ACHN (cell line): ENCODE data around the gene RBP7.
"Not testable (repeated sequence)": the region's sequence is repeated elsewhere in the genome, so short reads cannot be mapped to it uniquely, and the experiment has no call there.

ENCODE experiments used
- DNase-seq: peaks from one replicate; pipeline ENCODE4 v3.0.0-alpha.2; 2015
- in situ Hi-C: cut with HindIII; loops from 2 replicates; pipeline ENCODE4 v1.10.0; 2017; ENCODE audit warnings: low sequenced_read_pairs, low pct_ligation_motif_present, low pct_unique_long_range_greater_than_20kb

The RBP7 gene

DNA sequence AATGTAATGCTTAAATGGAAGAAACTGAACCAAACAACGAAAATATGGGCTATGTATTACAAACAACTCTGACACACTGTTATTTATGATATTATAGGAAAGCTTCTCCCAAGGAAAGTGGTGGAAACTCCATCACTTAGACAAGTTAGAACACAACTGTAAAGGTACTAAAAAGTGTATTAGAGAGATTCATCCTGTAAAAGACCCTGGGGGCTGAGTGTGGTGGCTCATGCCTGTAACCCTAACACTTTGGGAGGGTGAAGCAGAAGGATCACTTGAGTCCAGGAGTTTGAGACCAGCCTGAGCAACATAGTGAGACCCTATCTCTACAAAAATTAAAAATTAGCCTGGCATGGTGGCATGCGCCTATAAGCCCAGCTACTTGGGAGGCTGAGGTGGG is 28.3 kb downstream of the RBP7 start:
- DNase-seq = no peak
- in situ Hi-C loops = no loop called here

DNA sequence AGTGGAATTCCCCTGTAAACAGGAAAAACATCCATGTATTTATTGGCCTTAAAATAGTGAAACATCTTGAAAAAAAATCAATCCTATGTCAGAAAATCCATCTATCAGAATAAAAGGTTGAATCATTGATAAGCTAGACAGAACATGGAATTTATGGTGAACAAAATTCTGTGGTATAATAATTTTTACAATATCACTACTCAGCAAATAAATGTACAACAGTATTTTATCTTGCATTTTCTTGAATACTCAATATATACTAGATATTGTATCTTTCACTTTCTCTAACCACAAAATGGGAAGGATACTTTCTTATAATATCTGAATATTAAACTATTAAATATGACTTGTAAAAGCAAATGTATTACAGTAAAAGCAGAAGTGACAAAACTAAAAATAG is 30.0 kb downstream of the RBP7 start:
- no peak for DNase-seq
- in situ Hi-C loops = no loop called here

DNA sequence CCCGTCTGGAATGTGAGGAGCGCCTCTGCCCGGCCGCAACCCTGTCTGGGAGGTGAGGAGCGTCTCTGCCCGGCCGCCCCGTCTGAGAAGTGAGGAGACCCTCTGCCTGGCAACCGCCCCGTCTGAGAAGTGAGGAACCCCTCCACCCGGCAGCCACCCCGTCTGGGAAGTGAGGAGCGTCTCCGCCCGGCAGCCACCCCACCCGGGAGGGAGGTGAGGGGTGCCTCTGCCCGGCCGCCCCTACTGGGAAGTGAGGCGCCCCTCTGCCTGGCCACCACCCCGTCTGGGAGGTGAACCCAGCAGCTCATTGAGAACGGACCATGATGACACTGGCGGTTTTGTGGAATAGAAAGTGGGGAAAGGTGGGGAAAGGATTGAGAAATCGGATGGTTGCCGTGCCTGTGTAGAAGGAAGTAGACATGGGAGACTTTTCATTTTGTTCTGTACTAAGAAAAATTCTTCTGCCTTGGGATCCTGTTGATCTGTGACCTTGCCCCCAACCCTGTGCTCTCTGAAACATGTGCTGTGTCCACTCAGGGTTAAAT is 32.0 kb downstream of the RBP7 start:
- DNase-seq, in situ Hi-C loops: not testable (repeated sequence)

DNA sequence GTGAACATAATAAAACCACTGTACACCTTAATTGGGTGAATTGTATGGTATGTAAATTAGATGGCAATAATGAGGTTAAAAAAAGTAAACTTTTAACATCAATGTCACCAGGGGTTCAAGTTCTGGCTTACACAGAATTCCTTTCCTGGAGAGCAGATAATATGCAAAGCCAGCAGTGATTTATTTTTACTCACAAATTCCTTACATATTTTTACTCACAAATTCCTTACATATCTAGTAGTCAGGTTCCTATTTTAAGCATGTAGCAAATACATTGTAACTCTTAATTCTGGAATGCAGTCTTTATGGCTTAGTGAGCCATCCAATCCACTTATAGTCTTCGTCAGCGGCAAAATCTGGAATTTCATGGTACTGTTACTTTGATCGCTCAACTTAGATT is 34.4 kb downstream of the RBP7 start:
- DNase-seq = peak; percentile 78
- in situ Hi-C loops = no loop called here

DNA sequence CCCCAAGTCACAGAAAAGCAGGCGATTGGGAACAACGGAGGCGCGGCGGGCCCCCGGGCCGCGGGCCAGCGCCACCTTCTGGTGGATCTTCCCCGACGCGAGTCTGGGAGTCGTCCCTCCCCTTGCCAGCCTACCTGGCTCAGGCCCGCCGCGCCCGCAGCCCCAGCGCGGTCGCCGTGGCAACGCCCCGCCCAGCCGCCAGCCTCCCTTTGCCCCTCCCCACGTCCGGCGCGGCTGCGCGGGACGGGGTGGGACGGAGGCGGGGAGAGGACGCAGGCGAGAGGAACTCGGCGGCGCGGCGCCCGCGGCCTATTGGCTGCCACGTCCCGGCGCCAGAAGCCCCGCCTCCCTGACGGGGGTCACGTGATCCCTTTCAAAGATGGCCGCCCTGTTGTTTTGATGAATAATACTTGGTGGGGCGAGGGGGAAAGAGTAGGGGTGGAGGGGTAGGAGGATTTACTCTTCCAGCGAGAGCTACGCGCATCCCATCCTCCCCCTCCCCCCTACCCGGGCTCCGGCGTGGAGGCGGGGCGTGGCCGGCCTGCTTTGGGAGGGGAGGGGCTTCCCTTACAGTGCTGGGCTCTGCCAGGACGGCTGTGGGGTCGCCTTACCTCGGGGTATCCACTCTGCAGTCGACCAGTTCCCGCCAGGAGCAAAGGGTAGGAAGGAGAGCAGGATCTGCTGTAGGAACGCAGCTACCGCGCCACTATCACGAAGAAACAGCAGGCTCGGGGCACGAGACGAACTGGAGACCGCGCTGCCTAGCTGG is 35.7 kb downstream of the RBP7 start, which contains the start of gene UBE4B:
TSS of gene UBE4B (plus strand) at position 369 of the 769 bp plus-strand sequence. CDS start 713 bp downstream, outside the sequence.
- peak; percentile 95 for DNase-seq
- in situ Hi-C loops = no loop called here

DNA sequence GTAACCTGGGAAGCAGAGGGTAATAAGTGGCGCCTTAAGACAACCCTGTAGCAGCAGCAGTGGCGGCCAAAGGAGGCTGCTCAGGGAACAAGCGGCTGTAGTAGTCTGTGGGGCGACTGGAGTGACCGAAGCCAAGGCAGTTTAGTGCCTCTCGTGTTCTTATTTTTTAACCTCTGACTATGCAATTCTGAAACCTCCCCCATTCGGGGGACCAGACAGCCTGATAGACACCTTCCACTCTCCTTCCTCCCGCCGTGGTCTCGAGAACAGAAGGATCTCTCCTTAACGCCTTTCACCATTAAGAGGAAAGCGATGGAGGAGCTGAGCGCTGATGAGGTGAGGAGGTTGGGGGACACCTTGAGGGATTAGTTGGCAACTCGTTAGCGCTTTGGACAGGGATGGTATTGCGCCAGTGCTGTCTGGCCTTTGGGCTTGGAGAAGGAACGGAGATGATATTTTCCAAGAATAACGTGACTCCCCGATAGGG is 36.4 kb downstream of the RBP7 start:
- in situ Hi-C loops = no loop called here

DNA sequence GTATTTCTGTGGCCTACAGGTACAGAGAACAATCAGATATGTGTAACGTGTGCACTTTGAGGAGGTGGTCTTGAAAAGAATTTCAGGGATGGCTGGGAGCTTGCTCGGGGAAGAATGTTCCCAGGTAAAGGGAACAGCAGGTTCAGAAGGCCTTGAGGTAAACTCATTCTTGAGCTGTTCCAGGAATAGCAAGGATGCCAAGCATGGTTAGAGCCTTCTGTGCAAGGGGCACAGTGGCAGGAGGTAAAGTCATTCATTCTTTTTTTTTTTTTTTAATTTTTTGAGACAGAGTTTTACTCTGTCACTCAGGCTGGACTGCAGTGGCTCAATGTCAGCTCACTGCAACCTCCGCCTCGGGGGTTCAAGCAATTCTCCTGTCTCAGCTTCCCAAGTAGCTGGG is 45.7 kb downstream of the RBP7 start:
- no peak for DNase-seq
- in situ Hi-C loops = no loop called here

More for the DNA sequence above, 36.4 kb downstream of the RBP7 start:
- peak; percentile 56 for DNase-seq

DNA sequence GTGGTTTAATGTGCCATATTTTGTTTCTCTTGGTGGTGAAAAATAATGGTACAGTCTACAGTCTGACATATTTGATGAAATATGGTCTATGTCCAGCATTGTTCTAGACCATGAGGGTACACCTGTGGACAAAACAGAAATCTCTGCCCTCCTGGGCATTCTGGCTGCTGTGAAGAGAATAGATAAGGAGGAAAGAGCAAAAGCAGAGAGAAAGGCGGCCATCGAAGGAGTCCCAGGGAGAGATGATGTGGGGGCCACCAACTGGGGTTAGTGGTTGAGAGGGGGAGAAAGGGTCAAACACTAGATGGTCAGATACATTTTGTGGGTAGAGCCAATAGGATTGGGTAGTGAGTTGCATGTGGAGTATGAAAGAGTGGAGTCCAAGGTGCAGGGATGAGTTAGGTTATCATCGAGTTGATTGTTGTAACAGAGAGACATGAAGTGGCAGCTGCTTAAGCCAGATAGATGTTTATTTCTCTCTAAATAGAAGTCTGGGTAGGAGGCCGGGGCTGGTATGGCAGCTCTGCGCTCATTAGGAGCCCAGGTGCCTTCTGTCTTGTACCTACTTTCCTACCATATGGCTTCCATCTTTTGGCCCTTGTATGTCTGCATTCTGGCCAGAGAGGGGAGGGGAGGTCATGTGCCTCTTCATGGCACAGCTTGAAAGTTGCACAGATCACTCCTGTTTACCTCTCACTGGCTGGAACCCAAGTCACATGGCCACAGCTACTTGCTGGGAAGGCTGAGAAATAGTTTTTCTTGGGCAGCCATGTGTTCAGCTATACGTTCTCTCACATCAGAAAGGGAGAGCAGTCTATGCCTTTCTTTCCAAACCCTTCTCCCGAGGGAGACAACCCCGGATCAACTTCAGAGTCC is 48.7 kb downstream of the RBP7 start:
- DNase-seq = no peak
- in situ Hi-C loops = no loop called here

DNA sequence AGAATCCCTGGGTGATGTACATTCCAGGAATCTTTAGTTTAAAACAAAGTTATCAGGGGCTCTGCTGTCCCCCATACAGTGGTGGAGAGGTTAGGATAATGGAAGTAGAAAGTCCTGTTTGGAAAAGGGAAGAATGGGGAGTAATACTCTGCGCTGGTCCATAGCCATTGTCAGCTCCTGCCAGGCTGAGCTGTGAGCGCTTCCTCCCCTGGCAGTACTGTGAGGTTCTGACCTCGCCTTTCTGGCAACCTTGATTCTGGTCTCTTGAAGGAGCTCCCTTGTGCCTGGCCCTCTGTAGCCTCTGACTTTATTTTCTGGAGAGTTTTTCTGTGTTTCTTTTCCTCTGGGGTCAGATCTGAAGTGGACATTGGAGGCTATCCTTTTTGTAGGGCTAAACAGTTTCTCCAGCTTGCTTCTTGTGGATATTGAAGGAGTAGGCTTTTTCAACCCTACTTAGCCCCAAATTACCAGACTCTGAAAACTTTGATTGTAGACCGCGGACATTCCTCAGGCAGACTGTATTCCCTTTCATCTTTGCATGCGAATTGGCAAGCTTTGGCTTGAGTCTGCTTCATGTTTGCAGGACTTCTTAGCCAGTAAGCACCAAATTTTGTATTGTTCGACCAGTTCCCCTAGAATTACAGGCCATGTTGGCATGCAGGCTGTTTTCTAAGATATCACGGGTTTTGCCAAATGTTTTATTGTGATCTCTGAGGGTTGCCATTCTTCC is 49.5 kb downstream of the RBP7 start:
- in situ Hi-C loops = no loop called here
- DNase-seq = no peak

DNA sequence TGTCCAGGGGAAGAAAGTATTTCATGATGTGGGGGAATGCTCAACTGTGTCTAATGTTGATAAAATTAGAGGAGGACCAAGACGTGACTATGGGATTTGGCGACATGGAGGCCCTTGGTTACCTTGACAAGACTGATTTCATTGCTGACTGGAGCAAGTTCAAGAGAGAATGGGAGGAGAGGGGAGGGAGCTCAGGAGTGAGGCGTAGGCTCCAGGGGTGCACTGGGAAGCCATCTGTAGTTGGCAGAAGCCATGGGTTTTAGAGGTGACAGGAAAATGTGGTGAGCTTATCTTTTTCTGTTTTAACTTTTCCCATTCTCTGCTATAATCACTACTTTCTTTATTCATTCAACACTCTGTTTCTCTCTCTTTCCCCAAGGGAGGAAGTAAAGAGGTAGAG is 51.6 kb downstream of the RBP7 start:
- DNase-seq = no peak
- in situ Hi-C loops = no loop called here

DNA sequence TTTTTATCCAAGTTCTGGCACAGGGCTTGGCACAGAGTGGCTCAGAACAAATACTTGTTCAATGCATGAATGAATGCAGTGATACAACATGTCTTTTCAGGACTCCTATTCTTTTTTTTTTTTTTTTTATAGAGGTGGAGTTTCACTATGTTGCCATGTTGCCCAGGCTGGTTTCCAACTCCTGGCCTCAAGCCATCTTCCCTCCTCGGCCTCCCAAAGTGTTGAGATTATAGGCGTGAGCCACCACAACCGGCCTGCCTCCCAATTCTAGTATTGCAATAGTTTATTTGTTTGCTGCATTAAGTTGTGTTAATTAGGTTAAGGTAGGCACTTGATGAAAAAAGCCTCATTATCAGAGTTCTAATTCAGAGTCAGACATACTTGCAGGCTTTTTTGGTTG is 53.6 kb downstream of the RBP7 start:
- DNase-seq = no peak
- in situ Hi-C loops = no loop called here

DNA sequence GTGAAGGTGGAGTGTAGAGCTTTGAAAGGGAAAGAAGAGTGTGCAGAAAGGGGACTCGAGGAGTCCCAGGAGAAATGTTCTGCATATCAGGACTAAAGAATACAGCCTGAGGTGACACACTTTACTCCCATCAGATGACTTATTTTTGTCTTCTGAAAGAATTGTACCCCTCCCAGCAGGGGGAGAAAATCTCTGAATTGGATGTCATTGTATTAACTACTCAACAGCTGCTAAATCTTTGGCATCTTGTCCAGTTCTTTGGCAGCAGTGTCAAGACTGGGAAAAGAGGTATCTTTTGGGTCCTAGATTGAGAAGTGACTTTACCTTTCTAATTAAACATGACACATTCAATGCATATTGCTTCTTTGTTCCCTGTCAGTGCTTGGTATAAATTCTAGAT is 54.6 kb downstream of the RBP7 start:
- no peak for DNase-seq
- in situ Hi-C loops = no loop called here

DNA sequence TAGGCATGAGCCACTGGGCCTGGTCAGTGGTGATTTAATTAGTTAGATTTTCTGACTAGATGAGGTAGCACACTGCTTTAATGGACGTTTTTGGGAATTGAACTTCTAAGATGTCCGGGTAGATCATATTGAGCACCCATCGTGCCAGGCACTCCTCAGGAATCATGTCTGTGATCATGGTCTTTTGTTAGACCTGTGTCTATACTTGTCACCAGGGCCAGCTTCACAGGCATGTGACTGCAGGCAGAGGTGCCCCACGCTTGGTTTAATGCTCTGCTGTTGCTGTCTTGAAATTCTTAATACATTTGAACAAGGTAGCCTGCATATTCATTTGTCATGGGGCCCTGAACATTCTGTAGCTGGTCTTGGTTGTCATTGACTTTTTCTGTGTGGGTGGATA is 55.3 kb downstream of the RBP7 start:
- in situ Hi-C loops = no loop called here
- DNase-seq = no peak

DNA sequence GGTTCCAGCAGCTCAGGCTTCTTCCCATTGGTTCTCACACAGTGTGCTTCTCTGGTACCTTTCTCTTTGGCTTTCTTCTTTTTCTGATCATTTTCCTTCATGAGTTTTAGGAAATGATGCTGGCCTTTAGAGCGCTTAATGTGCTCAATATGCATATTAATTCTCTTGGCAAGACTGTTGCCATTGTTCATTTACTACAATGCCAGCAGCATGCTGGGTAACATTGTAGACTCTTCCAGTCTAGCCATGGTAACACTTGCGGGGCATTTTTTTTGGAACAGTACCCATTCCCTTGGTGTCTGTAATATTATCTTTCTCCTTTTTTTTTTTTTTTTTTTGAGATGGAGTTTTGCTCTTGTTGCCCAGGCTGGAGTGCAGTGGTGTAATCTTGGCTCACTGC is 57.4 kb downstream of the RBP7 start:
- in situ Hi-C loops = no loop called here

DNA sequence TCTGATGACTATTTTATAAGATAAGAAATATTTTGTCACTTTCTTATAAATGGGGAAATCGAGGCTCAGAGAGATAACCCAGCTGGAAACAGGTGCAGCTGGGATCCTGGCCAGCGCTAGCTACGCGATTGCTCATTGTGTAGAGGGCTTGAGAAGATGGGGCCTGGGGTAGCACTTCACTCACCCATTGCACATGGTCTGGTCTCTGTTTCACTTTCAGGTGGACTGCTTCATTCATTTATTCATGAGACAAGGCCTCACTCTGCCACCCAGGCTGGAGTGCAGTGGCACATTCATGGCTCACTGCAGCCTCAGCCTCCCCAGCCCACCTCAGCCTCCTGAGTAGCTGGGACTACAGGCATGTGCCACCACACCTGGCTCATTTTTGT is 59.6 kb downstream of the RBP7 start:
- in situ Hi-C loops = no loop called here
- no peak for DNase-seq

More for the DNA sequence above, 57.4 kb downstream of the RBP7 start:
- no peak for DNase-seq

DNA sequence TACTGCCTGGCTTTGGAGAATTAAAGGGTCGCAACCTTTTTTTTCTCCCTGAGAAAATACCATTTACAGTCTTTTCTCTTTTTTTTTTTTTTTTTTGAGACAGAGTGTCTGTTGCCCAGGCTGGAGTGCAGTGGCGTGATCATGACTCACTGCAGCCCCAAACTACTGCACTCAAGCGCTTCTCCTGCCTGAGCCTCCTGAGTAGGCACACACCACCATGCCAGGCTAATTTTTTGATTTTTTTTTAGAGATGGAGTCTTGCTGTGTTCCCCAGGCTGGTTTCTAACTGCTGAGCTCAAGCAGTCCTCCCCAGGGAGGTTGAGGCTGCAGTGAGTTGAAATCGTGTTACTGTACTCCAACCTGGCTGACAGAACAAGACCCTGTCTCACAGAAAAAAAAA is 60.3 kb downstream of the RBP7 start:
- DNase-seq = peak; percentile 46
- in situ Hi-C loops = no loop called here

DNA sequence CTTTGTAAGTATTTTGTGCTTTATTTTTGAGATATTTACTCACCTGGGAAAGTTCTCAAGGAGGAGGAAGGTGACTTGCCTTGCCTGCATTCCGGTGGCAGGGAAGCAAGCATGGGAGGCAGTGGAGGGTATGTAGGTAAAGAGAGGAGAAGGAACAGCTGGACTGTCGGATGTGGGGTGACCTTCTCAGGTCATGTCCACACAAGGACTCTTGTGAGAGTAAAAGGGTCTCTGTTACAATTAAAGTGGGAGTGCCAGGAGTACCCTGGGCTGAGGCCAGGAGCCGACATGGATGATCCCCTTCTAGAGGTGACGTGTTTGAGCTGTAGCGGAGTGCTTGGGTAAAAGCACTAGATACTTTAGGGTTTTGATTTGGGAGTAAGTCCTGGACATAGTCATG is 60.8 kb downstream of the RBP7 start:
- DNase-seq = no peak
- in situ Hi-C loops = no loop called here

DNA sequence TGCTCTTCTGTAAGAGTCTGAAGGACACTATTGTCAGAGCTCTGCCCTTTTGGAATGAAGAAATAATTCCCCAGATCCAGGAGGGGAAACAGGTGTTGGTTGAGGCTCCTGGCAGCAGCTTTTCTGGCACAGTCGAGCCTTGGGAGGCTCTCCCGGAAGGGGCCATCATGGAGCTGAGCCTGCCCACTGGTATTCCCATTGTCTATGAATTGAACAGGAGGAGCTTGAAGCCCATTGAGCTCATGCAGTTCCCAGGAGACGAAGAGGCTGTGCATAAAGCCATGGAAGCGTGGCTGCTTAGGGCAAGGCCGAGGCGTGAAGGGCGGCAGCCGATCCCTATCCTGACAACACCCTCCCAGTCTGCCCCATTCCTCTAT is 62.3 kb downstream of the RBP7 start:
- in situ Hi-C loops = no loop called here
- no peak for DNase-seq
